HG03175 (cell line): ENCODE measurements around the gene SLC35B2.

Source experiments
- ATAC-seq: cut with Tn5 transposase; IDR thresholded peaks from one replicate; pipeline ENCODE4 v1.9.1; 2021; ENCODE audit warnings: mild to moderate bottlenecking, moderate library complexity; ENCODE audit not compliant: unreplicated experiment

Gene SLC35B2

DNA sequence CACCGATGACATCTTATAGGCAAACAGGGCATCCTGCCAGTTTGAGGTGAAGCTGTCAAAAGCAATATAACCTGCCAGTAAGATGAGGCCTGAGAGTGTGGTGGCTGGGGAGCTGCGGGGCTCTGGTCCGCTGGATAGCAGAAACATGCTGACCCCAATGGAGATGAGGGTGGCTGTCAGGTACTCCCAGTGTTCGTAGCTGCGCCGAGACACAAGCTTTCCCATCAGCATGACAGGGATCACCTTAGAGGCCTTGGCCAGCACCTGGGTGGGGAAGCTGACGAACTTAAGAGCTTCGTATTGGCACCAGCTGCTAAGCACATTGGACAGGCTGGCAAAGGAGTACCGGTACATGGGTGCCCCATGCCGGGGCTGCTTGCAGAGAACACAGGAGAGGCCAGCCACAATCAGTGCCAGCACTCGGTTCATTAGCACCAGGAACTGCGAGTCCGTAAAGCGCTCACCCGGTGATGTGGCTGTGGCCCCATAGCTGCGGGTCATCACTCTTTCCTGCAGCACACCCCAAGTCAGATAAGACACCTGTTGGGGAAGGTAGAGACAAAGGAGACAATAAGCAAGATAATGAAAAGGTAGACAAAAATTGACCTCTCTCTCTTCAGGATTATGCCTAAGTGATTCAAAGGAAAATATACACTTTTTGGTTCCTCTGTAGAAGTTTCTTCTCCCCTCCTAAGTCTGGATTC, 2.1 kb downstream of the SLC35B2 start:
- no peak for ATAC-seq

DNA sequence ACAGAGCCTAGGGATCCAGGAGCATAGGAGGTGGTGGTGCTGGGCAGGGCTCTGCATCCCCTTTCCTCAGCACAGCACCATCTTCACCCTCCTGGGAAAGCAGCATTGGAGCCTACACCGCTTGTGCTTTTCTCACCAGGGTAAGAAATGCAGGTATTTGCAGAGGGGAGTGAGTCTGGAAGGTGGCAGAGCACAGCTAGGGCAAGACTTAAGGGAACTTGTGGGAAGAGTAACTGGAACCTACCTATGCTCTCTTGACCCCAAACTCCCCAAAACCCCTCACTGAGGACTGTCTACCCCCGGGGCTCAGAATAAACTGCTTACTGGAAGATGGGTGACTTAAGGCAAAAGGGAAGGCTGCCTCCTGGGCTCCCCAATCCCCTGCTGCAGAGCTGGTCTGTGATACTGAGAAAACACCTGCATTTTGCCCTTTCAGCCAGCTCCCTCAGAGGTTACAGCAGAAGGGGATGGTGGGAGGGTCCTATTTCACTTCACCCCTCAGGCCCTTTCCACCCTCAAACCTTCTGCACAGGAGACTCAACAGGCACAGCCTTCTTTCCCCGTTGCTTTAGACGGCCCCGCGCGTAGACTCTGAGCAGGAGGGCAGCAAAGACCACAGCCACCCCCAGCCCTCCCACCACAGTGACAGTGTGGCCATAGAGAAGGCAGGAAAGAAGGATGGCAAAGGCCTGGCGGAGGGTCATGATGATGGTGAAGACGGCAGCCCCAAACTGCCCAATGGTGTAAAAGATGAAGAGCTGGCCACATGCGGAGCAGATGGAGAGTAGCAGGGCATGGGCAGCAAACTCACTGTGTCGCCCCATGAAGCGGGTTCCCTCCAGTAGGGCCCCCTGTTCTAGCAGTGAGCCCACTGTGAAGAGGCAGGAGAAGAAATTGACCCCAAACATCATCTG, 2.9 kb downstream of the SLC35B2 start:
- ATAC-seq: no peak

DNA sequence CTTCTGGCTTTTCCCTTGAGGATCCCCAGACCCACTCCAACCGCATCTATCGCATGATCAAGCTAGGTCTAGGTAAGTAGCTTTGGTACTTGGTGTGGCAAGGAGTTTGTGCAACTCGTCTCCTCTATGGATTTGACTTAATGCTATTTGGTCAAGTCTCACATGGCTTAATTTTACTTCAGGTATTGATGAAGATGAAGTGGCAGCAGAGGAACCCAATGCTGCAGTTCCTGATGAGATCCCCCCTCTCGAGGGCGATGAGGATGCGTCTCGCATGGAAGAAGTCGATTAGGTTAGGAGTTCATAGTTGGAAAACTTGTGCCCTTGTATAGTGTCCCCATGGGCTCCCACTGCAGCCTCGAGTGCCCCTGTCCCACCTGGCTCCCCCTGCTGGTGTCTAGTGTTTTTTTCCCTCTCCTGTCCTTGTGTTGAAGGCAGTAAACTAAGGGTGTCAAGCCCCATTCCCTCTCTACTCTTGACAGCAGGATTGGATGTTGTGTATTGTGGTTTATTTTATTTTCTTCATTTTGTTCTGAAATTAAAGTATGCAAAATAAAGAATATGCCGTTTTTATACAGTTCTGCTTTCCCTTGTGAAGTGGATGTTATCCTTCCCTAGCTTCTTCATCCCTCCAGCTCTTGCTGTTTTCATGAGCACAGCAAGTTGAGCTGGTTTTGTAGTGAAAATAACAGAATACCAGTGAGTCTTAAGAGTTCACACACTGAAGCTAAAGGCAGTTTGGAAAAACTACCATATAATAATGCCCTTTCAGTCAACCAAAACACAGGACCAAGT, 3.8 kb downstream of the SLC35B2 start:
- ATAC-seq: no peak

DNA sequence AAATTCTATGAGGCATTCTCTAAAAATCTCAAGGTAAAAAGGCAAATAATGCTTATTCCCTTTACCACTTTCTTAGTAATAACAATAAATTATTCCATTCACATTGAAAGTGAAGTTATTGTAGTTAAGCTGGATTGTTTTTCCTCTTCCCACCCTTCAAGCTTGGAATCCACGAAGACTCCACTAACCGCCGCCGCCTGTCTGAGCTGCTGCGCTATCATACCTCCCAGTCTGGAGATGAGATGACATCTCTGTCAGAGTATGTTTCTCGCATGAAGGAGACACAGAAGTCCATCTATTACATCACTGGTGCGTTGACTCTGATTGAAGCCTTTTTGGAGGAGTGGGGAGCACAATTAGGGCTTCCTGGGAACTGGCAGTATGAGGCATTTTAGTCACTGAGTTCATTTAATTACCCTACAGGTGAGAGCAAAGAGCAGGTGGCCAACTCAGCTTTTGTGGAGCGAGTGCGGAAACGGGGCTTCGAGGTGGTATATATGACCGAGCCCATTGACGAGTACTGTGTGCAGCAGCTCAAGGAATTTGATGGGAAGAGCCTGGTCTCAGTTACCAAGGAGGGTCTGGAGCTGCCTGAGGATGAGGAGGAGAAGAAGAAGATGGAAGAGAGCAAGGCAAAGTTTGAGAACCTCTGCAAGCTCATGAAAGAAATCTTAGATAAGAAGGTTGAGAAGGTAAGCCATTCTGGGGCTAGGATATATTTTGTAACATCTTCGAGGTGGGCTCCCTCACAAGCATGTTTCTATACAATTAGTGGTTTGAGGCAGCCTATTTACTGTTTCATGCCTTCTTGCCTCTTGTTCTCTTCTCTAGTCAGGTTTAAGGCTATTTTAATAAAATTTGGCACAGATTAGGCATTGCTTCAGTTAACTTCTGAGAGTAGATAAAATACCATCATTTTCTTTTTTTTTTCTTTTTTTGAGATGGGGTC, 5.5 kb downstream of the SLC35B2 start:
- ATAC-seq: no peak

DNA sequence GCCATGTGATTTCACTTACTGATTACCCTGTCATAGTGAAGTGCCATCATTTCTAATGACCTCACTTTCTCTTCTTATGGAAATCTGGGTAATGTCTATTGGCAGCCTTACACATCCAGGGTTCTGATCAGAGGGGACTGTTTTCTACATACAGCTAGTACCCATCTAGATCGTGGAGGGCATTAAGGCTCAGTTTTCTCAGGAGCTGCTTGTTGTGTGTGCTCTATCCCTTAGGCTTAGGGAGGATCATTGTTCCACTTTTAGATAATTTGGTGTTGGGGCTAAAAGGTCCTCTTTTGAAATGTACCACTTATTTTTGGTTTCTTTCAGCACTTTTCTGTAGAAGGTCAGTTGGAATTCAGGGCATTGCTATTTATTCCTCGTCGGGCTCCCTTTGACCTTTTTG, 6.6 kb downstream of the SLC35B2 start:
- ATAC-seq: no peak

DNA sequence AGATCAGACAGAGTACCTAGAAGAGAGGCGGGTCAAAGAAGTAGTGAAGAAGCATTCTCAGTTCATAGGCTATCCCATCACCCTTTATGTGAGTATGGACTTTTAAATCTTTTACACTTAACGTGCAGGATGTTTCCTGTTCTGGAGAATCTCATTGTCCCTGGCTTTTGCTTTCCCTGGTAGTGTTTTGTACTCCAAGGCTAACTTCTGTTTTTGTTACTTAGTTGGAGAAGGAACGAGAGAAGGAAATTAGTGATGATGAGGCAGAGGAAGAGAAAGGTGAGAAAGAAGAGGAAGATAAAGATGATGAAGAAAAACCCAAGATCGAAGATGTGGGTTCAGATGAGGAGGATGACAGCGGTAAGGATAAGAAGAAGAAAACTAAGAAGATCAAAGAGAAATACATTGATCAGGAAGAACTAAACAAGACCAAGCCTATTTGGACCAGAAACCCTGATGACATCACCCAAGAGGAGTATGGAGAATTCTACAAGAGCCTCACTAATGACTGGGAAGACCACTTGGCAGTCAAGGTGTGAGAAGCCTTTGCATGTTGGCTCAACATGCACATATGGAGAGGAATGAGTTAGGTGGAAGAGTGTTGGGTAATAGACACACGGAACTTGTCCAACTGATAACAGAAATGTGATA, 7.1 kb downstream of the SLC35B2 start:
- no peak for ATAC-seq

DNA sequence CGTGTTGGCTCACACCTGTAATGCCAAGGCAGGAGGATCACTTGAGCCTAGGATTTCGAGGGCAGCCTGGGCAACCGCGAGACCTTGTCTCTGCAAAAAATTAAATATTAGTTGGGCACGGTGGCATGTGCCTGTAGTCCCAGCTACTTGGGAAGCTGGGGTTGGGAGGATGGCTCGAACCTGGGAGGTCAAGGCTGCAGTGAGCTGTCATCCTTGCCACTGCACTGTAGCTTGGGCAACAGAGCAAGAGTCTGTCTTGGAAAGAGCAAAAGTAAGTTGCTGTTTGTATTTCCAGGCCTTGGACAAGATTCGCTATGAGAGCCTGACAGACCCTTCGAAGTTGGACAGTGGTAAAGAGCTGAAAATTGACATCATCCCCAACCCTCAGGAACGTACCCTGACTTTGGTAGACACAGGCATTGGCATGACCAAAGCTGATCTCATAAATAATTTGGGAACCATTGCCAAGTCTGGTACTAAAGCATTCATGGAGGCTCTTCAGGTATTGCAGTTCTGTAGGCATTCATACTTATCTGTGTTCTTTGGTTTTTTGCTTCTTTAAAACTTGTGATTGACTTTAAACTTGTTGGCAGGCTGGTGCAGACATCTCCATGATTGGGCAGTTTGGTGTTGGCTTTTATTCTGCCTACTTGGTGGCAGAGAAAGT, 8.1 kb downstream of the SLC35B2 start:
- ATAC-seq: no peak

DNA sequence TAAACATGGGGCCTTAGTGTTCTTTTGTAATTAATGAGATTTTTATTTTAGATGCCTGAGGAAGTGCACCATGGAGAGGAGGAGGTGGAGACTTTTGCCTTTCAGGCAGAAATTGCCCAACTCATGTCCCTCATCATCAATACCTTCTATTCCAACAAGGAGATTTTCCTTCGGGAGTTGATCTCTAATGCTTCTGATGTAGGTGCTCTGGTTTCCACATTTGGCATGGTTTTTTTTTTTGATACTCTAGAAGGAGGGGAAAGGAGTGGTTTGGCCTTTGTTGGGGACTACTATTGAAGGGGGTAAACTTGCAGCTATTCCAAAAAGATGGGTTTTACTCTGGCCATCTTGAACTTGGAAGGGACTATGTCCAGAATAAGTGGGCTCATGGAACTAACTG, 8.7 kb downstream of the SLC35B2 start:
- no peak for ATAC-seq

DNA sequence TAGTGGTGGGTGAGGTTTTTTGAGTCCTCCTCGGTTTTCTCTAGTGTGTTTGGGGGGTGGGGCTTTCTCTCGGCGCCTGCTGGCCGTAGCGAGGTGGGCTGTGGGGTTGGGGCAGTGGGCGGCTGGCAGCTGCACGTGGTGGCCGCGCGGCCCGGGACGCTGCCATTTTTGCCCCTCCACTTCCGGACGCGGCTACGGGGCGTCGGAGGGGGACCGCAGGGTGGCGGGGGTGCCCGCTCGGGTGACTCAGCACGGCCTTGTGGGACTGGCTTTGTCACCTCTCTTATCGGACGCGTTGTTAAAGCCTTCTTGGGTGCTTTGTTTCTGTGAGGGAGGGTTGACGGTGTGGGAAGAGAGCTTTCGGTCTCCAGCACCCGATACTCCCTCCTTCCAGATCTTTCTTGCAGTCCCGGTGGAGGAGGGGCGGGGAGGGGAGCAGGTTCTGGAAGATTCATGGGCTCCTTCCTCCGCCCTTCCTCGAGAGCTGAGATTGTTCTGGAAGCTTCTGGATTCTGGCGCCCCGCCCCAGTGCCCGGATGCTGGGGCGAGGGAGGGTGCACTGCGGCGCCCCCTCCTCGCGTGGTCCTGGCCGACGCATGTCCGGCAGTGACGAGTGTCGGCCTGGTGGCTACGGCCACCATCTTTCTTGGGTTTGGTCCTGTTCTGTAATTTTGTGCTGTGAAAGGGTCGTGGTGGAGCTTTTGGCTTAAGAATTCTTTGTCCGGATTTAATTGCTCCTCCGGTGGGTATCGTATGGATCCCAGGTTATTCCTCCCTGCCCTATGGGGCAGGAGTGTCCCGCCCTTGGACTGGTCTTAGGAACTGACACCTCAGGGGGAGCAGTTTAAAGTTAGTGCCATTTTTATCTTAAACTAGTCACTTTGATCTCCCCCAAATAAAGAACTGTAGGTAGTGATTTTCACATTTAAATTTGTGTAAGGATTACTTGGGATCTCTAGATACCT, 9.7 kb downstream of the SLC35B2 start:
- ATAC-seq: peak; percentile 36

DNA sequence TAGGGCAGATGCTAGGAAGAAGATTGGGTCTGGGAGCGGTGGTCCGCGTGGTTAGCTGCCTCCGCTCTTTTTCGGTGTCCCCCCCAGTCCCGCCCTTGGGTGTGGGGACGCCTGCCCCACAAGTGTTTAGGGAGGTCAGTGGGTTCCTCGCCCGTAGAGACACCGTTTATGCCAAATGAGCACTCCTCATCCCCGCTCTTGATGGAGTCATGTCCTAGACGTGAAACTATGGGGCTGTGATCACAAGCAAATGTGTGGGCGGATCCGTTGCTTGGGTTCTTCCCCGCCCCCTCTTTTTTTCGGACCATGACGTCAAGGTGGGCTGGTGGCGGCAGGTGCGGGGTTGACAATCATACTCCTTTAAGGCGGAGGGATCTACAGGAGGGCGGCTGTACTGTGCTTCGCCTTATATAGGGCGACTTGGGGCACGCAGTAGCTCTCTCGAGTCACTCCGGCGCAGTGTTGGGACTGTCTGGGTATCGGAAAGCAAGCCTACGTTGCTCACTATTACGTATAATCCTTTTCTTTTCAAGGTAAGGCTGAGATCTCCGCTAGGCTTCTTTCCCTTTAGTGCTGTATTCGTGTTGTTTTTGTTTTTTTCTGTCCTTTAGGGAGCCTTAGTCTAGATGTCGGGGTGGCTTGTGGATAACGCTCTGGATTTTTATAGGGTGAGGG, 10.5 kb downstream of the SLC35B2 start, which contains the start of gene HSP90AB1:
HSP90AB1 (plus strand) TSS at position 439 of the 675 bp plus-strand sequence. CDS start 1,529 bp downstream, outside the sequence.
- peak; percentile 69 for ATAC-seq

DNA sequence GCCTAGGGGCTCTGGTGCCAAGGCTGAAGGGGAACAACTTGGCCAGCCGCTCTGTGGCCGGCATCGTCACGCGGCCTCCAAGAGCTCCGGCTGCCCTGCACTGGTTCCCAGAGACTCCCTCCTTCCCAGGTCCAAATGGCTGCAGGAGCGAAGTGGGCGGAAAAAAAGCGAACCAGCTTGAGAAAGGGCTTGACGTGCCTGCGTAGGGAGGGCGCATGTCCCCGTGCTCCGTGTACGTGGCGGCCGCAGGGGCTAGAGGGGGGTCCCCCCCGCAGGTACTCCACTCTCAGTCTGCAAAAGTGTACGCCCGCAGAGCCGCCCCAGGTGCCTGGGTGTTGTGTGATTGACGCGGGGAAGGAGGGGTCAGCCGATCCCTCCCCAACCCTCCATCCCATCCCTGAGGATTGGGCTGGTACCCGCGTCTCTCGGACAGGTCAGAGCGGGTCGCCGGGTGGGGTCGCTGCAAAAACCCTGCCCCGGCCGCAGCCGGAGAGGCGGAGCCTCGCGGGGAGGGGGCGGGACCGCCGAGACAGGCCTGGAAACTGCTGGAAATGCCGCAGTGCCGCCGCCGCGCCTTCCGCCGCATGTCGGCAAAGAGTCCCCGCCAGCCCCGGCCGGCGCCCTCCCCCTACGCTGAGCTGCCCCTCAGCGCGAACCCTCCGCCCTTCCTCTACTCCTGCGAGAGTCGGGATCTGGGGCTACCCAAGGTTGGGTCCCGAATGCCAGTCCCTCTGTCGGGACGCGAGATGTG, 11.2 kb downstream of the SLC35B2 start:
- ATAC-seq: peak; percentile 47

DNA sequence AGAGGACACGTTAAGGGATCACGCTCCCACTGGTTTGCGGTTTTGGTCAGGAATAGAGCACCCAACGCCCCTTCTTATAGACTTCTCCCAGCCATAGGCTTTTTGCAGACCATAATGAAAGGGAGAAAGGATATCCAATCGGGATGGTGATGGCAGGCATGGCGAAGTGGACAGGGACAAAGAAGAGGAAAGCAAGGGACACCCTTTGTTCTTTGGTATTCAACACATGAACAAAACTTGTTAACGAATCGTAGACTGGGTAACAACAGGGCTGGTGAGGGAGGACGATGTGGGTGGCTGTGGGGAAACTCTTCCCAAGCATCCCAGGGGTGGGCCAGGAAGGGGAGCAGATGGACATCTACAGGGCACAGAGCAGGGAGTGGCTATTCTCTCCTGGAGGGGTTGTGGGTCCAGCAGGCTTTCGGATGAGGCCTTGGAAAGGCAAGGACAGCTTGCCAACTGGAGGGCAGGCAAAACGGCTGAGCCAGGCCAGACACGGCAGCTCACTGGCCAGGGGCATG, 11.9 kb downstream of the SLC35B2 start:
- no peak for ATAC-seq

DNA sequence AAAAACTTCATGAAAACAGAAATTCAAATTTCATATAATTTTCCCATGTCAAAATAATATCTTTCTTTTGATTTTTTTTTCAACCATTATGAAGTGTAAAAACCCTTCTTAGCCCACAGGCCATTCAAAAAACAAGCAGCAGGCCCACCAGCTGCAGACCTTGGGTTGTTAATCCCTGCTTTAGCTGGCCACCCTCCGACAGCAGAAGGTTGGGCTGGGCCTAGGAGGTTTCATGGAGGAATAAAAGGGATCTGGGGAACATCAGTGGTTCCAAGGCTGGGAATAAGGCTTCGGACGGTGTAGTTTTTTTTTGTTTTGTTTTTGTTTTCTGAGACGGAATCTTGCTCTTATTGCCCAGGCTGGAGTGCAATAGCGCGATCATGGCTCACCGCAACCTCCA, 14.0 kb downstream of the SLC35B2 start:
- ATAC-seq: no peak

DNA sequence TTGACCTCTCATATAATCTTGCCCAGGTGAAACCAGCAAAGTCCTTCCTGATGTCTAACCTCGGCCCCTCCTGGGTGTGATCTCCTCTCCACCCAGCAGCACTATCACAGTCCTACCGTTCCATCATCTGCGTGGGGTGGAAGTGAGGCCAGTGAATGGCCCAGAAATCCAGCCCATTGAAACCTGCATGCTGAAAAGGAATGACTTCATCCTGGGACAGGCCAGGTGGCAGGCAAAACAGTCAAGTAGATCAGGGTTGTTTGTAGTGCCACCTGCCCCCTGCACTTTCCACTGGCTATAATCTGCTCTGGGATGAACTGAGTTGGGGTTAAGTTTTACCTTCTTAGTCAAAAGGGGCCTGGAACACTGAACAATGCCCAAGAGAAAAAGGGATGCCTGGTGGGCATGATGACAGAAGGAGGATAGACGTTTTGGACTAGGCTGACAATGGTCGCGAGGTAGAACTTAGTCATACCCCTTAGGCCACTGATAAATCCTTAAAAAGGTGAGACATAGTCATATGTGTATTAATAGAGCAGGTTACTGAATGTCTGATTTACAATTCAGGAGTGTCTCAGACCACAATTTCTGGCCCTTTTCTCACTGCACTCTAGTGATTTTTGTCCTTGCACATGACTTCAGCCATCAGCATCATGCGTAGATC, 18.5 kb downstream of the SLC35B2 start:
- ATAC-seq: no peak

DNA sequence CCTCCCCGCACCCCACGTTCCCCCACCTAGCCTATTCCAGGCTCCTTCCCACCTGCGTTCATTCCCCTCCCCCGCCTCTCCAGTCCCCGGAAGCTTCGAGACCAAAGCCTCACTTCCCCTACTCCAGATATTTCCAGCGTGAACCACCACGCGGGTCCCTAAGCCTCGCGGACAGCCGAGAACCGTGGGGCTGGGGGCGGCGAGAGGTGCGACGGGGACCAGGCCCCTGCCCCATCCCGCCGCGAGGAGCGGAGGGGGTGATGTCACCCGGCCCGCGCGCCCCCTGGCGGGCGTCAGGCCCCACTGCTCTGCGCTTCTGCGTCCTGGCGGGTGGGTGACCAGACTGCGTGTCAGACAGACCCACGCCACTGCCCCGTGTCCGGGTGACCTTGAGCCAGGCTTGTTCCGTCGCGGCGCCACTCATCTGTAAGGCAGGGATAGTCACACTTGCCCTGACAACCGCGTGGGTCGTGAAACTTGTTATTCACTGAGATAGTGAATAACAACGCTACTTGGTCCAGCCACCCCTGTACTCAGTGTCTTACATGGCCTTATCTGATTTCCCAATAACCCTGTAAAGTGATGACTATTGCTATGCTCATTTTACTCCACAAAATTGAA, 19.4 kb downstream of the SLC35B2 start:
- ATAC-seq: peak; percentile 87
